Nucleus accumbens (tissue), 56 donors: Measurements from ENCODE around the gene ZNF35.

Source experiments
- DNase-seq, 56 donors: peaks; one replicate each; lab custom pipeline; 2025; lab: John Stamatoyannopoulos, UW

ZNF35 gene

DNA sequence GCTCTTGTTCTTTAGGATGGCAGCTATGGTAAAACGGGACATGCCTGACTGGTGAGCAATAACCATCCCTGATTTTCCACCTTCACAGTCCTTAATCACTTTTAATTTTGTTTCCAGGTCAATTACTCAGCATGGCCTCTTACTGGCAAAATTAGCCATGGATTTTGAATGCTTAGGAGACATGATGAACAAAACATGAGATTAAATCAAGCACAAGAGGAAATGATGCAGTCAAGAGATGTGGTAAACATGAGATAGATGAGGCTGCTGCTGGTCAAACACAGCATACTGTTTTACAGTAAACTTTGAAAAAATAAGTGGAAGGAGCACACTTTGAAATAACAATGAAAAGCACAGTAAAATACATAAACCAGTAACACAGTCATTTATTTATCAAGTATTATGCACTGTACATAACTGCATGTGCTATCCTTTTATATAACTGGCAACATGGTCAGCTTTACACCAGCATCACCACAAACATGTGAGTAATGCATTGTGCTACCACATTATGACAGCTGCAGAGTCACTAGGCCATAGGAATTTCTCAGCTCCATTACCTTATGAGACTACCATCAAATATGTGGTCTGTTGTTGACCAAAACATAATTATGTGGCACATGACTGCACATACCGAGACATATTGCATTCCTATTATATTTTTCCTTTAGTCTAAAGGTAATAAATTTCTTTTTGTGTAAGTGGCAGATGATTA, 33.8 kb downstream of the ZNF35 start:
- DNase-seq = no peak

DNA sequence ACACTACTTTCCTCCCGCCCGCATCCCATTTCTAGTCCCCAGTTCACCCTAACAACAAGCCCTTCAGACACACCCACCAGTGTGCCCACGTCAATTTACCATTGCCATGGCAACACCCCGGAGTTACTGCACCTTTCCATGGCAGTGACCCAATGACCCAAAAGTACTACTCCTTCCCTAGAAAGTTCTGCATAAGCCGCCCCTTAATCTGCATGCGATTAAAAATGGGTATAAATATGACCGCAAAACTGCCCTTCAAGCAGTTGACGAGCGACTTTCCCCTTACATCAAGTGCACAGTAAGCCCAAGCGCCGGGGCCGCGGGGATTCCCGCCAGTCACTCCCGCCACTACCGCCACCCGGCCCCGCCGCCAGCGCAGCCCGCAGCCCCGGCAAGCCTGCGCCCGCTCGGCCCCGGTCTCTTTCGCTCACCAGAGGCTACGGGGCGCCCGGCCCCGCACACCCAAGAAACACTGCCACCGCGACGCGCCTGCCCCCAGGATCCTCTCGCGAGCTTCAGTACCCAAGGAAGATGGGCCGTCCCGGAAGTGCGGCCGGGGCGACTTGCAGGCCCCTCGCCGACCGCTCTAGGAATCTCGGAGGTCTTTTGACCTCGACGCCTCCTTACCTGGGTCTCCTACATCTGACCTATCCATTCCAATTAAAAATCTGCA, 36.7 kb downstream of the ZNF35 start:
- peak in 50 of 56 donors; percentile 2 to 80 (median 44) for DNase-seq

GRCh38 chr3:44687898-44688297, 39.4 kb downstream of the ZNF35 start:
- DNase-seq = no peak
